Measurements from ENCODE around the gene PIGX. TPM values are rescaled to one million over a fixed set of nuclear protein-coding genes. Genes with fewer than 3 reads are reported as not detected.

Gene PIGX
- total and polyA plus RNA-seq, 2 experiments from 2014 or later = 31.6 to 36.7 TPM

DNA sequence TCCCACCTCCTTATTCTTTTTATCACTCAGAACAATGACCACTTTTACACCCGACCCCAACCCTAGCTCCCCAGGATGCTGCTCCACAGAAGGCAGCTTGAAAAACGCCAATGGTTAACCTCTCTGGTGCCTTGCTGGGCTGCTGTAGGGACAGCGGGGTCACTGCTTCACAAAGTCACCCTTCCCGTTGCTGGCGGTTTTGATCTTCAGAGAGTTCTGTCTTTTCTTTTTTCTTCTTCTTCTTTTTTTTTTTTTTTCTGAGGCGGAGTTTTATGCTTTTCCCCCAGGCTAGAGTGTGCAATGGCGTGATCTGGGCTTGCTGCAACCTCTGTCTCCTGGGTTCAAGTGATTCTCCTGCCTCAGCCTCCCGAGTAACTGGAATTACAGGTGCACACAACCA lies 20.8 kb upstream of the PIGX start:
- no peak overlapping the region for H3K27ac ChIP-seq
- H3K4me1 ChIP-seq (ENCODE audit: insufficient read depth) = no peaks in the 10 kb centered on the region
- DNase-seq (ENCODE audit: low spot score) = no peak
- TF ChIP-seq EZH2phosphoT487 (IDR thresholded peaks at IDR 0.05; ENCODE audit: low read depth, severe bottlenecking, unreplicated experiment) (no peak), EZH2 (IDR thresholded peaks at IDR 0.05; ENCODE audit: borderline replicate concordance) (no peak)
- TF ChIP-seq, protein P1, sequence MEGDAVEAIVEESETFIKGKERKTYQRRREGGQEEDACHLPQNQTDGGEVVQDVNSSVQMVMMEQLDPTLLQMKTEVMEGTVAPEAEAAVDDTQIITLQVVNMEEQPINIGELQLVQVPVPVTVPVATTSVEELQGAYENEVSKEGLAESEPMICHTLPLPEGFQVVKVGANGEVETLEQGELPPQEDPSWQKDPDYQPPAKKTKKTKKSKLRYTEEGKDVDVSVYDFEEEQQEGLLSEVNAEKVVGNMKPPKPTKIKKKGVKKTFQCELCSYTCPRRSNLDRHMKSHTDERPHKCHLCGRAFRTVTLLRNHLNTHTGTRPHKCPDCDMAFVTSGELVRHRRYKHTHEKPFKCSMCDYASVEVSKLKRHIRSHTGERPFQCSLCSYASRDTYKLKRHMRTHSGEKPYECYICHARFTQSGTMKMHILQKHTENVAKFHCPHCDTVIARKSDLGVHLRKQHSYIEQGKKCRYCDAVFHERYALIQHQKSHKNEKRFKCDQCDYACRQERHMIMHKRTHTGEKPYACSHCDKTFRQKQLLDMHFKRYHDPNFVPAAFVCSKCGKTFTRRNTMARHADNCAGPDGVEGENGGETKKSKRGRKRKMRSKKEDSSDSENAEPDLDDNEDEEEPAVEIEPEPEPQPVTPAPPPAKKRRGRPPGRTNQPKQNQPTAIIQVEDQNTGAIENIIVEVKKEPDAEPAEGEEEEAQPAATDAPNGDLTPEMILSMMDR (IDR thresholded peaks at IDR 0.05; ENCODE audit: poor library complexity) = no peak
- no peaks in the 10 kb centered on the region for H3K27me3 ChIP-seq
- no peak overlapping the region for H2AFZ ChIP-seq
- WGBS (ENCODE audit: low lambda C conversion rate, missing lambda C conversion rate) = 76% methylated on average over 8 of the region's 8 CpGs
- H3K9me3 ChIP-seq (ENCODE audit: low read depth) = no peaks in the 10 kb centered on the region
- H3K36me3 ChIP-seq (replicated peaks; ENCODE audit: insufficient read depth, low read depth) = no peaks in the 10 kb centered on the region
- H3K9me2 ChIP-seq (replicated peaks; ENCODE audit: insufficient read depth) = no peaks in the 10 kb centered on the region
- H3K4me3 ChIP-seq = no peak overlapping the region
- no peaks in the 10 kb centered on the region for H3K79me2 ChIP-seq
- no peak overlapping the region for H3K4me2 ChIP-seq
- no peaks in the 10 kb centered on the region for H4K20me1 ChIP-seq (ENCODE audit: insufficient read depth, poor library complexity, severe bottlenecking)

DNA sequence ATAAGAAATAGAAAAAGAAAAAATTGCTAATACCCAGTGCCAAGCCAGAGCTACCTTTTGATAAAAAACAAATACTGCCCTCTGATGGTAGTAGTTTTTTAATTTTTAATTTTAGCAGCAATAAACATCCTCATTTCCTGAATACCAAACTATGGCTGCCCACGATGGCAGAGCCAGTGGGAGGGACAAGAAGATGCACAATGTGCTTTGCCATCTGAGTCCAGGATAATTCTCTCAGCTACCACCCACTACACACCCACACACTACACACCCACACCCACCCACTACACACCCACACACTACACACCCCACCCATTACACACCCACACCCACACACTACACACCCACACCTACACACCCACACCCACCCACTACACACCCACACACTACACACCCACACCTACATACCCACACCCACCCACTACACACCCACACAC lies 18.0 kb upstream of the PIGX start:
- TF ChIP-seq EZH2 (IDR thresholded peaks at IDR 0.05; ENCODE audit: borderline replicate concordance) (no peak), EZH2phosphoT487 (IDR thresholded peaks at IDR 0.05; ENCODE audit: low read depth, severe bottlenecking, unreplicated experiment) (no peak)
- TF ChIP-seq, protein P1 (IDR thresholded peaks at IDR 0.05; ENCODE audit: poor library complexity) = peak; percentile 13
- no peaks in the 10 kb centered on the region for H3K27me3 ChIP-seq
- no peaks in the 10 kb centered on the region for H3K4me1 ChIP-seq (ENCODE audit: insufficient read depth)
- H3K9me2 ChIP-seq (replicated peaks; ENCODE audit: insufficient read depth) = no peaks in the 10 kb centered on the region
- no peaks in the 10 kb centered on the region for H3K79me2 ChIP-seq
- no peaks in the 10 kb centered on the region for H4K20me1 ChIP-seq (ENCODE audit: insufficient read depth, poor library complexity, severe bottlenecking)
- no peaks in the 10 kb centered on the region for H3K9me3 ChIP-seq (ENCODE audit: low read depth)
- H3K36me3 ChIP-seq (replicated peaks; ENCODE audit: insufficient read depth, low read depth) = no peaks in the 10 kb centered on the region
- 79% methylated on average over 1 of the region's 1 CpG for WGBS (ENCODE audit: low lambda C conversion rate, missing lambda C conversion rate)
- no peak overlapping the region for H3K27ac ChIP-seq
- no peak overlapping the region for H2AFZ ChIP-seq
- no peak for DNase-seq (ENCODE audit: low spot score)
- H3K4me3 ChIP-seq = no peak overlapping the region
- H3K4me2 ChIP-seq = no peak overlapping the region

DNA sequence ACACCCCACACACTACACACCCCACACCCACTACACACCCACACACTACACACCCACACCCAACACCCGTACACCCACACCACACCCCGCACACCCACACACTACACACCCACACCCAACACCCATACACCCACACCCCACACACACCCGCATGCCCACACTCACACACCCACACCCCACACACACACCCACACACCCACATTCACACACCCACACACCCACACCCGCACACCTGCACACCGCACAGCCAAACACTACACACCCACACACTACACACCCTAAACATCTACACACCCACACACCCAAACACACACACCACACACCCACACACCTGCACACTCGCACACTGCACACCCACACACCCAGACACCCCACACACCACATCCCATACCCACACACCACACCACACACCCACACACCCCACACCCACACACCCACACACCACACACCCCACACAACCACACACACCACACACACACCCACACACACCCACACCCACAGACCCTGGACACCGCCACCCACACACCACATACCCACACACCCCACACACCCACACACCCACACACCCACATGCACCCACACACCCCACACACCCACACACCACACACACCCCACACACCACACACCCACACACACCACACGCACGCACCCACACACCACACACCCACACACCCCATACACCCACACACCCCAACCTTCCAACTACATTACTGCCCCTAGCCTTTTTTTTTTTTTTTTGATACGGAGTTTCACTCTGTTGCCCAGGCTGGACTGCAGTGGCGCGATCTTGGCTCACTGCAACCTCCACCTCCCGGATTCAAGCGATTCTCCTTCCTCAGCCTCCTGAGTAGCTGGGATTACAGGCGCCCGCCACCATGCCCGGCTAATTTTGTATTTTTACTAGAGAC lies 17.0 kb upstream of the PIGX start:
- Histone ChIP-seq H3K4me1 (ENCODE audit: insufficient read depth) (no peaks in the 10 kb centered on the region), H3K4me3 (no peak overlapping the region), H3K36me3 (replicated peaks; ENCODE audit: insufficient read depth, low read depth) (no peaks in the 10 kb centered on the region), H2AFZ (no peak overlapping the region), H3K4me2 (no peak overlapping the region), H3K27me3 (no peaks in the 10 kb centered on the region), H3K27ac (no peak overlapping the region), H4K20me1 (ENCODE audit: insufficient read depth, poor library complexity, severe bottlenecking) (no peaks in the 10 kb centered on the region), H3K9me3 (ENCODE audit: low read depth) (no peaks in the 10 kb centered on the region), H3K9me2 (replicated peaks; ENCODE audit: insufficient read depth) (no peaks in the 10 kb centered on the region), H3K79me2 (no peaks in the 10 kb centered on the region)
- TF ChIP-seq EZH2 (IDR thresholded peaks at IDR 0.05; ENCODE audit: borderline replicate concordance) = no peak
- TF ChIP-seq EZH2phosphoT487 (IDR thresholded peaks at IDR 0.05; ENCODE audit: low read depth, severe bottlenecking, unreplicated experiment) = no peak
- TF ChIP-seq, protein P1 (IDR thresholded peaks at IDR 0.05; ENCODE audit: poor library complexity) = no peak
- WGBS (ENCODE audit: low lambda C conversion rate, missing lambda C conversion rate) = 97% methylated on average over 11 of the region's 17 CpGs
- no peak for DNase-seq (ENCODE audit: low spot score)
